ENCODE measurements around the gene MYL4.

DNA sequence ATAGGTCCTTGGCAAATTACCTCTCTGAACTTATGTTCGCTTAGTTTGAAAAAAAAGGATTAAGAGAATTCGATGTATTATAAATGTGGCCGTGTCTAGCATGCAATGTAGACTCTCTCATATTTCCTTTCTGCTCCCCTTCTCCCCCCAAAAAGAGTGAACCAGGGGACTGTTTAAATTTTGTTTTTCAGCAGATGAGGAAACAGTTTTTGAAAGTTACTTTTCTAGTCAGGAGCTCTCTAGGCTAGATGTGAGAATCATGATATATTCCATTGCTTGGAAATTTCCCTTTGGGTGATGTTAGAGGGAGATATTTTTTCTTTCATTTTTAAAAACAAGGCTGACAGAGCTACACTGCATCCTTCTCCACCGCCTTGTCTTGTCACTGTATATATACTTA, 18.9 kb upstream of the MYL4 start:
- TF ChIP-seq, protein P1, sequence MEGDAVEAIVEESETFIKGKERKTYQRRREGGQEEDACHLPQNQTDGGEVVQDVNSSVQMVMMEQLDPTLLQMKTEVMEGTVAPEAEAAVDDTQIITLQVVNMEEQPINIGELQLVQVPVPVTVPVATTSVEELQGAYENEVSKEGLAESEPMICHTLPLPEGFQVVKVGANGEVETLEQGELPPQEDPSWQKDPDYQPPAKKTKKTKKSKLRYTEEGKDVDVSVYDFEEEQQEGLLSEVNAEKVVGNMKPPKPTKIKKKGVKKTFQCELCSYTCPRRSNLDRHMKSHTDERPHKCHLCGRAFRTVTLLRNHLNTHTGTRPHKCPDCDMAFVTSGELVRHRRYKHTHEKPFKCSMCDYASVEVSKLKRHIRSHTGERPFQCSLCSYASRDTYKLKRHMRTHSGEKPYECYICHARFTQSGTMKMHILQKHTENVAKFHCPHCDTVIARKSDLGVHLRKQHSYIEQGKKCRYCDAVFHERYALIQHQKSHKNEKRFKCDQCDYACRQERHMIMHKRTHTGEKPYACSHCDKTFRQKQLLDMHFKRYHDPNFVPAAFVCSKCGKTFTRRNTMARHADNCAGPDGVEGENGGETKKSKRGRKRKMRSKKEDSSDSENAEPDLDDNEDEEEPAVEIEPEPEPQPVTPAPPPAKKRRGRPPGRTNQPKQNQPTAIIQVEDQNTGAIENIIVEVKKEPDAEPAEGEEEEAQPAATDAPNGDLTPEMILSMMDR (IDR thresholded peaks at IDR 0.05): no peak
- TF ChIP-seq POLR2A (IDR thresholded peaks at IDR 0.05): no peak
- no peak for TF ChIP-seq EP300 (IDR thresholded peaks at IDR 0.05)
